Measurements from ENCODE around the gene SPATA31A3. TPM values are rescaled to one million over a fixed set of nuclear protein-coding genes. Genes with fewer than 3 reads are reported as not detected.
A peak's percentile ranks its signal among the peaks of the same experiment; 100 is the strongest.
"Not testable (repeated sequence)": the region's sequence is repeated elsewhere in the genome, so short reads cannot be mapped to it uniquely, and the experiment has no call there.

SPATA31A3 gene
- total RNA-seq (2014; rRNA removed; shearing (Covaris generic)) = not detected in 2 replicates

GRCh38 chr9:66992450-66992849 lies at the start of gene SPATA31A3:
Gene SPATA31A3, minus strand, starts transcription at chr9:66992550. Its CDS starts 29 bp downstream, at chr9:66992521.
- DNase-seq (ENCODE audit: low spot score) = not testable (repeated sequence)

DNA sequence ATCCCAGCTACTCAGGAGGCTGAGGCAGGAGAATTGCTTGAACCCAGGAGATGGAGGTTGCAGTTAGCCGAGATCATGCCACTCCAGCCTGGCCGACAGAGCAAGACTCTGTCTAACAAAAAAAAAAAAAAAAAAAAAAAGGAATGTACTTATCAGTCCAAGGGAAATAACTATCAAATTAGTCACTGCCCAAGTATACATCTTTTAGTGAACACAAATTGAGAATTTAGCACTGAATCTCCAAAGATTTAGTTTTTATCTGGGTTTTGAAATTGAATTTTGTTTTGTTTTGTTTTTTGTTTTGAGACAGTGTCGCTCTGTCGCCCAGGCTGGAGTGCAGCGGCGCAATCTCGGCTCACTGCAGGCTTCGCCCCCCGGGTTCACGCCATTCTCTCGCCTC lies 39.8 kb downstream of the SPATA31A3 start:
- DNase-seq (ENCODE audit: low spot score) = not testable (repeated sequence)

GRCh38 chr9:66942400-66943155 lies 49.8 kb downstream of the SPATA31A3 start:
- DNase-seq (ENCODE audit: low spot score) = peak; percentile 15

DNA sequence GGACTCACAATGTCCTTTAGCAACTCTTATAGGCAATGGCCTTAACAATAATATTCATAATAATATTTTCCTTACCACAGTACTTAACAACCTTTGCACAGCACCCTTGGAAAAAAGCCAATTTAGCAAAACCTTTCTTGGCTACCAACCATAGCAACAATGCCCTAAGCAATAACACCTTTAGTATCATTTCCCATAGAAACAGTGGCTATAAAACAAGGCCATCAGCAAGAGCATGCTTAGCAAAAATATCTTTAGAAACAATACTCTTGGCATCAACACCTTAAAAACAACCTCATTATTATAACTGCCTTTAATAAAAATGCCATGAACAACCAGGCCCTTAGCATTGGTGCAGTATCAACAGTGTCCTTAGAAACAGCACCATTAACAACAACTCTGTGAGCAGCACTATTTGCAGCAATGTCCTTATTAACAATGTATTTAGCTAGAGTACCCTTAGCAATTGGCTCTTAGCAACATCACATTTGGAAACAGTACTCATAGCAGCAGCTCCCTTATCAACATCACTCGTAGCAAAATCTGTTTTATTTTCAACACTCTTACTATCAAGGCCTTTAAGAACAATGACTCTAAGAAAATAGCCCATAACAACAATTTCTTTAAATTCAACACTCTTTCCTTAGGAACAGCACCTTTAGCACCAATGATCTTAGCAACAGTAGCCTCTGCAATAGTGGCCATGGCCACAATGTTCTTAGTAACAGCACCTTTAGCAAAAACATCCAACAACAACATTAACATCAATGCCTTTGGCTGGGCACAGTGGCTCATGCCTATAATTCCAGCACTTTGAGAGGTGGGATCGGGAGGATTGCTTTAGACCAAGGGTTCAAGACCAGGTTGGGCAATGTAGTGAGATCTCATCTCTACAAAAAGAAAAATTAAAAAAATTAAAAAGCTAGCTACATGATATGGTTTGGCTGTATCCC lies 52.2 kb downstream of the SPATA31A3 start:
- DNase-seq (ENCODE audit: low spot score) = not testable (repeated sequence)

GRCh38 chr9:66938322-66938721 lies 54.0 kb downstream of the SPATA31A3 start:
- not testable (repeated sequence) for DNase-seq (ENCODE audit: low spot score)

- not testable (repeated sequence) for DNase-seq (ENCODE audit: low spot score)
Measured at GRCh38 chr9:66937662-66938061, 54.7 kb downstream of the SPATA31A3 start.

Small RNA genes within 50 kb of the gene (small RNA-seq; reads per million reads assigned to genes)
- gene AL353770.1 (not detected), gene AL353770.2 (not detected)

Other genes starting within 250 kb of the SPATA31A3 start
- gene ZNF658, start 91.8 kb downstream of the SPATA31A3 start, total RNA-seq (2014; rRNA removed; shearing (Covaris generic)) = 0.08 and 0.13 TPM in 2 replicates

Measured in HT-29 (cell line).